ENCODE measurements around the gene CD1E.
A peak's percentile ranks its signal among the peaks of the same experiment; 100 is the strongest.
"Not testable (repeated sequence)": the region's sequence is repeated elsewhere in the genome, so short reads cannot be mapped to it uniquely, and the experiment has no call there.

CD1E gene

GRCh38 chr1:158353303-158354075, at the start of gene CD1E:
TSS of gene CD1E (plus strand) at chr1:158353894. CDS start at chr1:158353989, 95 bp downstream.
- no peak for DNase-seq

DNA sequence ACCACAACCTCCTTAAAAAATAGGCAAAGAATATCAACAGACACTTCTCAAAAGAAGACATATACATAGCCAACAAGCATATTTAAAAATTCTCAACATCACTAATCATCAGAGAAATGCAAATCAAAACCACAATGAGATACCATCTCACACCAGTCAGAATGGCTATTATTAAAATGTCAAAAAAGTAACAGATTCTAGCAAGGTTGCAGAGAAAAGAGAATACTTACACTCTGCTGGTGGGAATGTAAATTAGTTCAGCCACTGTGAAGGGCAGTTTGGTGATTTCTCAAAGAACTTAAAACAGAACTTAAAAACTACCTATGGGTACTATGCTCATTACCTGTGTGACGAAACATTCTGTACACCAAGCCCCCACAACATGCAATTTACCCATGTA, 43.1 kb upstream of the CD1E start:
- no peak for DNase-seq

DNA sequence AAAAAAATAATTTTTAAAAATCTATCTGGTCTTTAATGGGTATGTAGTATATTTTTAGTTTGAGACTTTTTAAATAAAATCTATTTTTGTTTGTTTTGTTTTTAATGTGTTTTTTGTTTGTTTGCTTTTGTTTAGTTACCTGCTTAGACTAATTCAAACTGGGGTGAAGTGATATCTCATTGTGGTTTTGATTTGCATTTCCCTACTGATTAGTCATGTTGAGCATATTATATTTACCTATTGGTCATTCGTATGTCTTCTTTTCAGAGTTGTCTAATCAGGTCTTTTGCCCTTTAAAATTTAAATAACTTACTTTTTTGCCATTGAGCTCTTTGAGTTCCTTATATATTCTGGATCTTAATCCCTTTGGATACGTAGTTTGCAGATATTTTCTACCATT, 42.6 kb upstream of the CD1E start:
- DNase-seq, result no peak

DNA sequence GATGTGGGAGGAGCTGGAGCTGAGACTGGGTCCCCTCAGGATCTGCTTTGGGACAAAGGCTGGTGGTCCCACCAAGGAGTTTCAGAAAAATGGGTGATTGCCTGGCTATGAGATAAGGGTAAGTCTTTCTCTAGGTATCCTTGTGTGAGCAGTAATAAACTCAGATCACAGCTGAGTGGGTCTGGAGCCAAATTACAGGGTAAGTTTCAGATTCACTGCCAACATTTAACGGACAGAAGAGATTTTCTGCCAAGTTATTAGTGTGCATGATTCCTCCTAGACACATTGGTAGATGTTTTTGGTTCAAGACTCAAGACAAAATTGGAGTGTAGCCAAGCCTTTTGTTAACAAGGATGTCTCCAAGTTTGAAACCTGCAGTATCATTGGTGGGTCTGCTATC, 29.8 kb upstream of the CD1E start:
- DNase-seq, result no peak

DNA sequence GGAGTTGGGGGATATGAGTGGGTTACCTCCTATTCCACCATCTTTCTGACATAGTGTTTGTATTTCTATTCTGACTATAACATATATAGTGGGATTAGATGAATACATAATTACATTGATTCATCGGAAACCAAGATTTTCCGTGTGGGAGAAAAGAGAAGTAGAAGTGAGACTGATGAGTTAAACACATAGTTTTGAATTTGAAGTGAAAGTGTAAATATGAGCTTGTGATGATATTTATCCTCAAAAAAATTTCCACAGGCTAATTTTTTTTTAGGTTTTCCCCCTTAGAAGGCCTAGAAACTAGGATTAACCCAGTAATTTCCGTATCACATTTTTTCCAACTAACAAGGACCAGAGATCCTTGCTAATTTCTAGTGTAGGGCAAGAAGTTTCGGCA, 29.3 kb upstream of the CD1E start:
- no peak for DNase-seq

DNA sequence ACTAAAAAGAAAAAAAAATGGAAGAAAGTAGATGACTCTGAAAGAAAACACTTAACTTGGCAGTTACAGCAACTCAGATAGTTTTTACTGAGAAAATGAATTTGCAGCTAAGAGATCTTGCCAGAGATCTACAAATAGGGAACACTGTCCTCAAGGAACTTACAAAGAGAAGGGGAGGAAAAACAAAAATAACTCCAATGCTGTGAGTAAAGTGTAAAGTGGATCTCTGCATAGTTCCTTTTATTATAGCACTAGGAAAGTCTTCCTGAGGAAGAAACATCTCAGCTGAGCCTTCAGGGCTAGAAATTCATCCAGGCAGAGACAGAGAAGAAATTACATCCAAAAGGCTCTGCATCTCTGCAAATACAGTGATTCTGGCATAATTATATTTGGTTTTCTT, 26.2 kb upstream of the CD1E start:
- DNase-seq, result no peak

- no peak for DNase-seq
Observed at GRCh38 chr1:158328426-158328825, 25.3 kb upstream of the CD1E start.

DNA sequence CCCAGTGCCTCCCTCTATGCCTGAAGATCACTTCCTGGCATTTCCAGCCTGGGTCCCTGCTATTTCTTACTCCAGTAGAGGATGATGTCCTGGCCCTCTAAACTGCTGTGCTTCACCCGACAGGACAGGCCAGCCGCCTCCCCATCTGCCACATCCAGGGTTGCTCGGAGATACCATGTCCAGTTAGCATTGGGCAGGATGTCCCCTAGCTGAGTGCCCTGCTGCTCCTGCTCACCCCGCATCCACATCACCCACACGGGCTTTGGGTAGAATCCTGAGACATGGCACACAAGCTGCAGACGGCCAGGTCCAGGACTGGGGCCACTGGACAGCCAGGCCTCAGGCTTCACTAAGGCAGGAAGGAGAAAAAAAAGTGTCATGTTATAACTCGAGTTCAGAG, 24.4 kb upstream of the CD1E start:
- DNase-seq, result no peak

DNA sequence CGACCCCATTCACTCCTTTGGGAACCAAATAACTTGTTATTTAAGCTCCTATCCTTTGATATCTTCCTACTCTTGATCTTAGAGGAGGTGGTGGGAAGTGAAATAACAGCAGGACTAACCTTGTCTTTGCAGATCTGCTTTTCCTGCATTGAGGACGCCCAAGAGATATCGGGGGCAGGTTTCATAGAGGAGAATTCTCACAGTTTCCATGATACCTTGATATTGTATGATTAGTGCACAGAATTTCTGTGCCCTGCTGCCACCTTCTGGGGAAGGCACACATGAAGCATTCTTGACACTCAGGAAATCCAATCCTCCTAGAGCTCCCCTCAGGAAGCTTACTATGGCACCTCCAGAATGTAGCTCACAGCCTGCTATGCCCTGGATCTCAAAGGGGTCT, 24.0 kb upstream of the CD1E start:
- peak; percentile 11 for DNase-seq

DNA sequence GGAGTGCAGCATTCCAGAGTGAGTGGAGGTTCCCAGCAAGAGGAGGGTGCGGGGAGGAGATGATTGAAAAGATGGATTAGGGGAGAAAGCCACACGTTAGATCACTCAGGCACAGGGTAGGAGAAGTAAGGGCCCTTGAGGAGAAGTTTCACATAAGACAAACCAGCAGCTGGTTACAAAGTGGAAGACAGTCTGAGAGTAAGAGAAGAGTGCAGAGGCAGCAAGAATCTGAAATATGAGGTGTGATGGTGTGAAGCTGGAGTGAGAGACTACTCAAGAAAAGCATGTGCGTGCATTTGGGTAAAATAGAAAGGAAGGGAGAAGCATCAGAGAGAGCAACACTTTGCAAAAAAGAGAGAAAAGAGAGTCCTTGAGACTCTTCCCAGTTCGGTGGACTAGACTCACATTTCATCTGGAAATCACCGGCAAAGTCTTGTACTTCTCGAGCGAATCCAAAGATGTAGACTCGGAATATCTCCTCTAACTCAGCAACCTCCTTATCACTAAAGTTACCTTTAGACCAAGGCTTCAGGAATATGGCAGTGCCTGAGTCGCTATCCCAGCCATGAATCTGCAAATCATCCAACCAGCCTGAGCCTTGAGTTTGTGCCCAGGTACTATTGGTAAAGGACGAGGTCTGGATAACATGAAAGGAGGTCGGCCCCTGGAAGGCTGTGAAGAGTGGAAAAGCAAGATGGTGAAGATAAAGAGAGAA, 23.1 kb upstream of the CD1E start:
- DNase-seq, result no peak

DNA sequence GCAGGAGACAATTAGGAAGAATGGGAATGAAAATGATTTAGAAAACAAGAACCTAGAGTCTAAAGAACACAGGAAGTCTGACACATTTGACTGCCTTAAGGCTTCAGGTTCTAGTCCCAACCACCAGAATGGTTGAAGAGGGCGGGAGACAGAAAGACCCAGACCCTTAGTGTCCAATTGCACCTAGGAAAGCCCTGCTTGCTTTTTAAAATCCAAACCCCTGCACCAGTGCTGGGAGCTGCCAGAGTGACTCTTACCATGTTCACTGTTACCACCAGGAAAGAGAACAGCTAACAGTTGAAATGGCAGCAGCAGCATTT, 22.6 kb upstream of the CD1E start:
- DNase-seq, result no peak

DNA sequence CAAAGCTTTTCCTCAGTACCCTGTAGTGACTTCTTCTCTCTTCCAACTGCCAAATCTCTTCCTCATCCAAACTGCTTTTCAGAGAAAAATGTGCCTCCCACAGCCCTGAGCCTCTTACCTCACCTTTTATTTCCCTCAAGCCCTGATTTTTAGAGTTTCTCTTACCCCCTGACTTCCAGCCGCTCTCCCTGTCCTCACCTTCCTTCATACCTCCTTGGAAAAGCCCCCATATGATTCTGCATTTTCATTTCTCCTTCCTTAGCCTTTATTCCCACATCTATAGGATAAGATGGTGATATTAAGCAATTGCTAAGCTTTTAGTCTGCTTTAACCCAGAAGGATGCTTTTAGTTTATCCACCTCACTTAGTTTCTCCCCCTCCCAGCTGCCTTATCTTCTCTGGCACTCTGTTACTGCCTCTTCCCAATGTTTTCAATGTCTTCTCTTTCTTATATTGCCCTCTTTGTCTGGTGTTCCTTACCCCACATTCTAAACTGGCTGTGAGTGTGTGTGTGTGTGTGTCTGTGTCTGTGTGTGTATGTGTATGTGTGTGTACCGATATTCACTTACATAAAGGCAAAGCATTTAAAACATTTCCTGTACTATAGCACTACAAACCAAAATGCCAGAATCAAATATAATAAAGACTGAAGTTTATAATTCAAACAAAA, 22.1 kb upstream of the CD1E start, which contains the start of gene CD1B:
CD1B (minus strand) TSS at position 51 of the 670 bp plus-strand sequence. CDS start 108 bp downstream, outside the sequence.
- no peak for DNase-seq

DNA sequence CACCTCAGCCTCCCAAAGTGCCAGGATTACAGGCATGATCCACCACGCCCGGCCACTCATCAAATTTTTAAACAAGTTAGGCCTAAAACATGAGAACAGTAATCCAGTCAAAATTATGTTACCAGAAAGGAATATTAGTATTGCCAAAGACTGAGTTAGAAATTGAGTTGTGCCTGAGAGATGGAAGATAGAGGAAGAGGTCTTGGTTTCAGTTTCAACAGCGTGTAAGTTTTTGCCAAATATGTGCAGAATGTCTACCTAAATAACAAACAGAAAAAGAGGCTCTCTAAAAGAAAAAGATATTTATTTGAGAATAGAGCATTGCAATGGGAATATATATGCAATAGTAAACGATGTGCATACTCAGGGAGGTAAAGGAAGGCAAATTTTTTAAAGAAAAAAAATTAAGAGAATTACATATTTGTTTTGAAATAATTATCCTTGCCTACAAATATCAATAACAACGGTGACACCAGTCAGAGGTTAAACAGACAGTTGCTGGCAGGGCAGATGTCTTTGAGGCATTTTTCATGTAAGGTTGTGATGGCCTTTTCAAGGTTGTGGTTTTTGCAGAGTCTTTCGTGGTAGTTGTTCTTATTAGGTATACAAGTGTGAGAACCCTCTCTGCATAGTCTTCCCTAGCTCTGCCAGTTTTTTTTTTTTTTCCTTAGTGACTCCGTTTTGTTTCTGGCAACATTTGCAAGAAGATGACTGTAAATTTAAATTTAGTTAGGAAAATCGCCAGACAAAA, 20.1 kb upstream of the CD1E start:
- DNase-seq, result no peak

DNA sequence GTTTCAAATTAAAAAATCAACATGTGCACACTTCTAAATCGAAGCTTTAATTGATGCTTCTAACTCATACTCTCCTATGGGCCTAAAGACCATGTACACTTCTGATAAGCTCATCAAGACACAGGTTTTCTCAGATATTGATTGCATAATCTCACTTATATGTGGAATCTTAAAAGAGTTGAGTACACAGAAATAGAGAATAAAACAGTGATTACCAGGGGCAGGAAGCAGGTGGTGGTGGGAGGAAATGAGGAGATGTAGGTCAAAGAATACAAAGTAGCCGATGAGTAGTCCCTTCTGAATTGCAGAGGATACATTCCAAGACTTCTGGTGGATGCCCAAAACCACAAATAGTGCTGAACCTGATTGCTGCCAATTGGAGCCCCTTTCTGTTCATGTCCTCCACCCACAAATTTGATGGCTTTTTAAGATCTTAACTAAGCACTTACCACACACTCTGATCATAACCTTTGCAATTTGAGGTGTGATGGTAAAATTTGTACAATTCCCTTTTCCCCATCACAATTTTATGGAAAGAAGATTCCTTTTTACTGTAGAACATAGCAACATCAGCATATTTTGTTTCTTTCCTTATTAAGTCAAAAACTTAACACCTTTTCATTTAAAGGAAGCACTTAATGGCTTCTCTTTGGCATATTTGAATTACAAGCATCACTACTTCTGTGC, 19.0 kb upstream of the CD1E start:
- DNase-seq, result no peak

GRCh38 chr1:158335213-158335532, 18.5 kb upstream of the CD1E start:
- no peak for DNase-seq

GRCh38 chr1:158336413-158336812, 17.3 kb upstream of the CD1E start:
- not testable (repeated sequence) for DNase-seq

DNA sequence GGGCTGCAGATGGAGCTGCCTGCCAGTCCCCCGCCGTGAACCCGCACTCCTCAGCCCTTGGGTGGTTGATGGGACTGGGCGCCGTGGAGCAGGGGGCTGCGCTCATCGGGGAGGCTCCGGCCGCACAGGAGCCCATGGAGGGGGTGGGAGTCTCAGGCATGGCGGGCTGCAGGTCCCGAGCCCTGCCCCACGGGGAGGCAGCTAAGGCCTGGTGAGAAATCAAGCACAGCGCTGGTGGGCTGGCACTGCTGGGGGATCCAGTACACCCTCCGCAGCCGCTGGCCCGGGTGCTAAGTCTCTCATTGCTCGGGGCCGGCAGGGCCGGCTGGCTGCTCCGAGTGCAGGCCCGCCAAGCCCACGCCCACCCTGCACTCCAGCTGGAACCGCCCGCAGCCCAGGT, 4.7 kb upstream of the CD1E start:
- not testable (repeated sequence) for DNase-seq

- DNase-seq, result no peak
Observed at GRCh38 chr1:158354255-158354654, 561 bp downstream of the CD1E start.

- no peak for DNase-seq
Observed at GRCh38 chr1:158355773-158356285, 2.1 kb downstream of the CD1E start.

- no peak for DNase-seq
Observed at GRCh38 chr1:158356616-158357015, 2.9 kb downstream of the CD1E start.

GRCh38 chr1:158357441-158357840, 3.7 kb downstream of the CD1E start:
- DNase-seq, result no peak

DNA sequence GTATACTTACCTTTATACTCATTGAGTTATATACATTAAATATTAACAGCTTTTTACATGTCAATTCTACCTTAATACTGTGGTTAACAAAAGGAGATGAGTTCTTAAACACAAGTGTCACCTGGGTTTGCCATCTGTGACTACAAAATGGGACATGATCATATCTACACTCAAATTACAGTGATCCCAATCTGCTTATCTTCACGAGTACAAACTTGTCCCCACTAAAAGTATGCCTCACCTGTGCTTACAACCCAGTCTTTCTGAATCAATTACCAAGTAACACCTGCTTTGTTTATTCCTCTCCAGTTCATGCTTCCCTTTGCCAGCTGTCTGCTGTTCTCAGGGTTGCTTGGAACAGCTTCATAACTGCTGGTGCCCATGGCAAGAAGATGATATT, 8.8 kb downstream of the CD1E start:
- DNase-seq, result no peak

DNA sequence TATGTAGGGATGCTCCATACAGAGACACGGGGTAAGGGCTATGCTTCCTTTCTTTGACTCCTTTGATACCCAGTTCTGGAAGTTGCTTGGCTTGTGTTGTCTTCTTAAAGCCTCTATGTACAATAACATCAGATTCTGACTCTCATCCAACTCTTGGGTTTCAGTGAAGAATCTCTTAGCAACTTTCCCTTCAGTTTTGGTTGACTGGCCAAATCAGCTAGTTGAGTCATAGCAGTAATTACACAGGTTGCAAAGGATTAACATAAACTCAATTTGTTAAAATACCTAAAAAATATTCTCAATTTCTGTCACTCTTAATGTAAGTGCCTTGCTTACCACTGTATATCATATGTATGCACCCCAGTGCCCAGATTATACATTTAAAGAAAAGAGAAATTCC, 9.2 kb downstream of the CD1E start:
- no peak for DNase-seq

Measured in CD4-positive, alpha-beta T cell treated with Interleukin-10 for 1 hour (primary cell).